Activated CD8-positive, alpha-beta memory T cell treated with anti-CD3 and anti-CD28 coated beads for 4 hours (primary cell): ENCODE data around the gene CLEC14A.

Experiments
- DNase-seq, 2 donors: peaks; one replicate each; pipeline ENCODE4 v3.0.0-alpha.2; 2020; ENCODE audit warnings: low read depth in 2 of 2

The CLEC14A gene

GRCh38 chr14:38205949-38206665, 49.8 kb downstream of the CLEC14A start:
- DNase-seq = no peak

DNA sequence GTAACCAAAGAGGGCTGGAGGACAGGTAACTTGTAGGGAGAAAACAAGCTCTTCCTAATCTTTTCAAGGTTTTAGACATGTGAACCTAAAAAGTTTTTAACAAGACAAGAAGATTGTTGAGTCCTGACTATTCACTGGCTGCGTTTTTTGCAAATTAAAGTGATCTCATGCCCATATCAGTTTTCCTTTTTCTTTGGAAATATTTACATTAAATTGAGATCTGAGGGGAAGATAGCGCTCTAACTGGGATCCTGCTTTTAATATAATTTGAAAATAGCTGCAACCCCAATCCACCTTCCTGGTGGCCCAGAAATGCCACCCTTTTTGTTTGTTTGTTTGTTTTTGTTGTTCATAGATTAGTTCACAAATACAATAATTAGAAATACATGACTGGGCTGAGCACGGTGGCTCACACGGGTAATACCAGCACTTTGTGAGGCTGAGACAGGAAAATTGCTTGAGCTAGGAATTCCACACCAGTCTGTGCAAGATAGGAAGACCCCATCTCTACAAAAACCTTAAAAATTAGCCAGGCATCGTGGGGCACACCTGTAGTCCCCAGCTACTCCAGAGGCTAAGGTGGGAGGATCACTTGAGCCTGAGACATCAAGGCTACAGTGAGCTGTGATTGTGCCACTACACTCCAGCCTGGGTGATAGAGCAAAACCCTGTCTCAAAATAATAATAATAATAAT, 50.6 kb downstream of the CLEC14A start:
- no peak for DNase-seq

DNA sequence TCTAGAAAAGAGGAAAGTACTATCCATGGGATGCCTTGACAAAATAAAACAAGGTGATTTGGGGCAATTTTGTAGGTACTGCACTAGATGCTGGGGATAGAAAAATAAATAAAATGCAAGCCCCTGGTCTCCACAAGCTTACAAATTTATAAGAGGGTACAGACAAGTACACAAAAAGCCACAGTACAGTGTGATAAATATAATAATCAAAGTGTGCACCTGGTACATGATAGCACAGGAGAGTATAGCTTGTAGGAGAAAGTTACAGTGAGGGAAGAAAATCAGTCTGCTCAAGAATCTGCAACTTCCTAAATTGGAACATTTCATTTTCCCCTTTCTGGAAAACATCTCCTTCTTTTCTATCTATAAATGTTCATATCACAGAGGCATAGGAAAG, 51.2 kb downstream of the CLEC14A start:
- no peak for DNase-seq
